ENCODE results near the gene FAXDC2. TPM values are rescaled to one million over a fixed set of nuclear protein-coding genes. Genes with fewer than 3 reads are reported as not detected.

Gene FAXDC2
- total and polyA plus RNA-seq, 9 of the 15 experiments (the other 6 are each of a cell fraction or from before 2014, with no cell fraction given): 2.4 to 30.0 (median 9.9) TPM

GRCh38 chr5:154818471-154819116 is 31.8 kb downstream of the FAXDC2 start (continued):
- TF ChIP-seq ZNF518B (CRISPR knock-in tag; IDR thresholded peaks at IDR 0.05) (no peak), MTA2 (IDR thresholded peaks at IDR 0.05; ENCODE audit: low read depth) (0 out of 2 replicates have a peak, but pooled peaks have one; percentile 36), MBD1 (CRISPR knock-in tag; IDR thresholded peaks at IDR 0.05) (no peak), TCF3 (CRISPR knock-in tag; IDR thresholded peaks at IDR 0.05) (peak; percentile 65), CBFA2T3 (IDR thresholded peaks at IDR 0.05) (peak; percentile 52), CBFA2T2 (conservative IDR thresholded peaks at IDR 0.05) (peak; percentile 28; the same call in 1 of the 2 replicates), PHB2 (IDR thresholded peaks at IDR 0.05; ENCODE audit: low read depth) (no peak), GABPB1 (CRISPR knock-in tag; IDR thresholded peaks at IDR 0.05) (0 out of 2 replicates have a peak, but pooled peaks have one; percentile 32), TAL1 (IDR thresholded peaks at IDR 0.05) (peak; percentile 53; the same call in 1 of the 2 replicates), ARID1B (IDR thresholded peaks at IDR 0.05) (peak; percentile 68), SOX6 (IDR thresholded peaks at IDR 0.05) (peak; percentile 37; the same call in 1 of the 2 replicates), POLR2AphosphoS5 (IDR thresholded peaks at IDR 0.05; ENCODE audit: control insufficient read depth, insufficient read depth, low read depth, low read length) (0 out of 2 replicates have a peak, but pooled peaks have one; percentile 40), POLR2H (tag; IDR thresholded peaks at IDR 0.05; ENCODE audit: low read depth) (0 out of 2 replicates have a peak, but pooled peaks have one; percentile 12)

Data from K562 (cell line).